ENCODE measurements around the gene RNF149.

DNA sequence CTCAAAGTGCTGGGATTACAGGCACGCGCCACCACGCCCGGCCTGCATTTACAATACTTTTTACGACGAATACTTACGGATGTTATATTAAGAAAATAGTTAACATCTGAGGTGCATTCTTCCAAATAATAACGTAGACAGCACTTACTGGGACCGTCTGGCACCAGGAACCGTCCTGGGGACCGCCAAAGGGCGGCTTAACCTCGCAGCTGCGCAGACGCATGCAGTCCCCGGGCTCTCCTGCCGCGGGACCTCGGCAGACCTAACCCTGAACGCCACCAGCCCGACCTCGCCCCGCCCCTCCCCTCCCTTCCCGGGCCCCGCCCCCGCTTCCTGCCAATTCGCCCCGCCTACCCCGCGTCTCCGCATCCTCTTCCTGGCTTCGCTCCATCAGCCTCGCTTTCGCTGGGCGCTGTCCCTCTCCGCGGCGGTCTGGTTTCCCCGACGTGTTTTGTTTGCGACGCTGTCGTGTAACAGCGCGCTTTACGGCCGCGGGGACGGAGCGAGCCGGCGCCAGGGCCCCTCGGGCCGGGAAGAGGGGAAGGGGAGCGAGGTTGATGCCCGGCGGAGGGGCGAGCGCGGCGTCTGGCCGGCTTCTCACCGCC, 56.0 kb downstream of the RNF149 start, which contains the start of gene CNOT11:
- TF ChIP-seq, protein P1, sequence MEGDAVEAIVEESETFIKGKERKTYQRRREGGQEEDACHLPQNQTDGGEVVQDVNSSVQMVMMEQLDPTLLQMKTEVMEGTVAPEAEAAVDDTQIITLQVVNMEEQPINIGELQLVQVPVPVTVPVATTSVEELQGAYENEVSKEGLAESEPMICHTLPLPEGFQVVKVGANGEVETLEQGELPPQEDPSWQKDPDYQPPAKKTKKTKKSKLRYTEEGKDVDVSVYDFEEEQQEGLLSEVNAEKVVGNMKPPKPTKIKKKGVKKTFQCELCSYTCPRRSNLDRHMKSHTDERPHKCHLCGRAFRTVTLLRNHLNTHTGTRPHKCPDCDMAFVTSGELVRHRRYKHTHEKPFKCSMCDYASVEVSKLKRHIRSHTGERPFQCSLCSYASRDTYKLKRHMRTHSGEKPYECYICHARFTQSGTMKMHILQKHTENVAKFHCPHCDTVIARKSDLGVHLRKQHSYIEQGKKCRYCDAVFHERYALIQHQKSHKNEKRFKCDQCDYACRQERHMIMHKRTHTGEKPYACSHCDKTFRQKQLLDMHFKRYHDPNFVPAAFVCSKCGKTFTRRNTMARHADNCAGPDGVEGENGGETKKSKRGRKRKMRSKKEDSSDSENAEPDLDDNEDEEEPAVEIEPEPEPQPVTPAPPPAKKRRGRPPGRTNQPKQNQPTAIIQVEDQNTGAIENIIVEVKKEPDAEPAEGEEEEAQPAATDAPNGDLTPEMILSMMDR (IDR thresholded peaks at IDR 0.05 in 2 of 3, conservative IDR thresholded peaks at IDR 0.05 in 1 of 3; ENCODE audit: borderline replicate concordance in 1 of 3, insufficient read depth in 1 of 3, low read depth in 2 of 3, low read length in 2 of 3) = no peak
- TF ChIP-seq POLR2AphosphoS5 (IDR thresholded peaks at IDR 0.05; ENCODE audit: low read depth, low read length) (peak; percentile 95), EZH2 (IDR thresholded peaks at IDR 0.05) (no peak)

Measured in HCT116 (cell line).